ENCODE results near the gene NPLOC4.

DNA sequence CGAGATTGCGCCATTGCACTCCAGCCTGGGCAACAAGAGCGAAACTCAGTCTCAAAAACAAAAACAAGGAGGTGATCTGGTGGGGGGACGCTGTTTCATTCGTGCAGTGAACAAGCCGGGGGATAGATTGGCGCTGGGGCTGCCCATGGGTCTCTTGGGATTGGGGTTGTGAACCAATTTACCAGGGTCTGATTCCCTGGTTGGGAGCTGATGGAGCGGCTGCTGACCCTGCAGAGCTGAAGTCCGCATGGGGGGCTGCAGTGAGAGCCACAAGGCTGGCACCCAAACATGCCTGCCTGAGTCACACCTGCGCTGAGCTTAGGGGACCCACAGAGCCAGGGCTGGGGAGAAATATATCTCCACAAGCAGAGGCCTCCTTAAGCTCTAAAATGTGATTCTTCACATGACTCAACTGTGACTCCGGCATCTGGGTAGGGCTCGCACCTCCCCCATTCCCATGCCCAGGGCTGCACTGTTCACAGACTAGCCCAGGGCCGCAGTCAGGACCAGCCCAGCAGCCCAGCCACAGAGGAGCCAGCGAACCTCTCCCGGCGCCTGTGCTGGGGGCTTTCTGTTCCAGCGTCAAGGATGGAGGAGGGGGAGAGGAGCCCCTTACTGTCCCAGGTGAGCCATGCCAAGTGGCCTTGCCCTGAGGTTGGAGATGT lies 5.0 kb upstream of the NPLOC4 start:
- TF ChIP-seq POLR2A (IDR thresholded peaks at IDR 0.05) = no peak
- TF ChIP-seq, protein P1, sequence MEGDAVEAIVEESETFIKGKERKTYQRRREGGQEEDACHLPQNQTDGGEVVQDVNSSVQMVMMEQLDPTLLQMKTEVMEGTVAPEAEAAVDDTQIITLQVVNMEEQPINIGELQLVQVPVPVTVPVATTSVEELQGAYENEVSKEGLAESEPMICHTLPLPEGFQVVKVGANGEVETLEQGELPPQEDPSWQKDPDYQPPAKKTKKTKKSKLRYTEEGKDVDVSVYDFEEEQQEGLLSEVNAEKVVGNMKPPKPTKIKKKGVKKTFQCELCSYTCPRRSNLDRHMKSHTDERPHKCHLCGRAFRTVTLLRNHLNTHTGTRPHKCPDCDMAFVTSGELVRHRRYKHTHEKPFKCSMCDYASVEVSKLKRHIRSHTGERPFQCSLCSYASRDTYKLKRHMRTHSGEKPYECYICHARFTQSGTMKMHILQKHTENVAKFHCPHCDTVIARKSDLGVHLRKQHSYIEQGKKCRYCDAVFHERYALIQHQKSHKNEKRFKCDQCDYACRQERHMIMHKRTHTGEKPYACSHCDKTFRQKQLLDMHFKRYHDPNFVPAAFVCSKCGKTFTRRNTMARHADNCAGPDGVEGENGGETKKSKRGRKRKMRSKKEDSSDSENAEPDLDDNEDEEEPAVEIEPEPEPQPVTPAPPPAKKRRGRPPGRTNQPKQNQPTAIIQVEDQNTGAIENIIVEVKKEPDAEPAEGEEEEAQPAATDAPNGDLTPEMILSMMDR (IDR thresholded peaks at IDR 0.05) = no peak
